HCT116 (cell line): Measurements from ENCODE around the gene HRNR. TPM values are rescaled to one million over a fixed set of nuclear protein-coding genes. Genes with fewer than 3 reads are reported as not detected.

Source experiments
- ATAC-seq: fragments of 200-7000 bp; cut with Tn5 transposase; 2 replicates; pipeline ENCODE4 v1.9.1; 2020; ENCODE audit warnings: mild to moderate bottlenecking, moderate library complexity
- BruUV-seq: library from RNA; stranded (reverse); fragments of 400-500 nt; replicated peaks from 2 replicates; lab custom pipeline; 2021; lab: Mats Ljungman, UMichigan
- CTCF ChIA-PET: fragments of 300-600 bp; sonication (Branson Sonifier 250); formaldehyde crosslinking; loops from one replicate; lab custom pipeline; 2021; ENCODE audit warnings: antibody characterized with exemption; lab: Charles Lee
- POLR2A ChIA-PET: fragments of 300-600, 350-600 bp; sonication (Branson Sonifier 250); formaldehyde crosslinking; loops from one replicate; lab custom pipeline; 2021; ENCODE audit warnings: antibody characterized with exemption; lab: Charles Lee
- RAD21 ChIA-PET, 2 experiments: fragments of 300-600 bp; sonication (Branson Sonifier 250); formaldehyde crosslinking; loops; one replicate each; lab custom pipeline; 2023; ENCODE audit warnings: low total read pairs in 2 of 2; ENCODE audit not compliant: uncharacterized antibody in 2 of 2, unreplicated experiment in 2 of 2, low non-redundant PET in 1 of 2; lab: Charles Lee
- DNase-seq: peaks from one replicate; pipeline ENCODE4 v3.0.0-alpha.2; 2010; ENCODE audit warnings: low read depth, low spot score
- H2AFZ ChIP-seq: fragments of 200-600 bp; shearing (Covaris generic), sonication (generic); 2 replicates; pipeline ENCODE4 v1.6.1; 2017; ENCODE audit warnings: low read depth, mixed run types, mixed read lengths, antibody characterized with exemption, low read length; ENCODE audit not compliant: poor library complexity, severe bottlenecking
- H3K27ac ChIP-seq: 2 replicates; pipeline ENCODE4 v1.5.1; 2012; ENCODE audit warnings: low read depth, low read length
- H3K27me3 ChIP-seq: fragments of 200-600 bp; sonication (generic); 2 replicates; pipeline ENCODE4 v1.6.1; 2016; ENCODE audit warnings: mixed run types, low read length, mixed read lengths; ENCODE audit not compliant: insufficient read depth
- H3K36me3 ChIP-seq, 2 experiments: fragments of 200-500 bp in 1 of 2; fragments of 200-600 bp in 1 of 2; sonication (Bioruptor generic) in 1 of 2; sonication (generic) in 1 of 2; 2 replicates each; pipeline versions ENCODE4 v1.5.1 to v1.6.1; 2014 to 2016; ENCODE audit warnings: low read length in 2 of 2, inconsistent platforms in 1 of 2, mixed read lengths in 1 of 2, mixed run types in 1 of 2; ENCODE audit not compliant: insufficient read depth in 2 of 2, control insufficient read depth in 1 of 2
- H3K4me1 ChIP-seq, 2 experiments: fragments of 200-600 bp in 1 of 2; sonication (generic) in 1 of 2; 2 replicates each; pipeline versions ENCODE4 v1.5.1 to v1.6.1; 2012 to 2017; ENCODE audit warnings: low read length in 2 of 2, inconsistent platforms in 1 of 2, mild to moderate bottlenecking in 1 of 2, mixed read lengths in 1 of 2, mixed run types in 1 of 2, moderate library complexity in 1 of 2; ENCODE audit not compliant: insufficient read depth in 2 of 2, control insufficient read depth in 1 of 2
- H3K4me2 ChIP-seq: fragments of 200-600 bp; sonication (generic); 2 replicates; pipeline ENCODE4 v1.6.1; 2017; ENCODE audit warnings: mixed run types, low read length, mixed read lengths
- H3K4me3 ChIP-seq, 2 experiments: fragments of 200-600 bp in 1 of 2; sonication (generic) in 1 of 2; replicated peaks in 1 of 2; 2 replicates each; pipeline ENCODE4 v1.5.1; 2011 to 2016; ENCODE audit warnings: low read length in 2 of 2, control low read depth in 1 of 2, low read depth in 1 of 2, mild to moderate bottlenecking in 1 of 2, mixed read lengths in 1 of 2, mixed run types in 1 of 2
- H3K79me2 ChIP-seq: fragments of 200-600 bp; sonication (generic); 2 replicates; pipeline ENCODE4 v1.6.1; 2017; ENCODE audit warnings: mild to moderate bottlenecking, mixed run types, low read length, moderate library complexity, mixed read lengths; ENCODE audit not compliant: insufficient read depth
- H3K9ac ChIP-seq: fragments of 200-600 bp; sonication (generic); 2 replicates; pipeline ENCODE4 v1.6.1; 2016; ENCODE audit warnings: low read length, mixed read lengths
- H3K9me2 ChIP-seq: fragments of 200-600 bp; sonication (generic), shearing (Covaris generic); 2 replicates; pipeline ENCODE4 v1.6.1; 2017; ENCODE audit warnings: mixed run types, mild to moderate bottlenecking, moderate library complexity; ENCODE audit not compliant: insufficient read depth
- H3K9me3 ChIP-seq, 2 experiments: fragments of 200-500 bp in 1 of 2; fragments of 200-600 bp in 1 of 2; sonication (Bioruptor generic) in 1 of 2; sonication (generic) in 1 of 2; 2 replicates each; pipeline ENCODE4 v1.6.1; 2014 to 2017; ENCODE audit warnings: low read length in 2 of 2, mixed read lengths in 2 of 2, inconsistent platforms in 1 of 2, low read depth in 1 of 2, mild to moderate bottlenecking in 1 of 2, mixed run types in 1 of 2, moderate library complexity in 1 of 2; ENCODE audit not compliant: control insufficient read depth in 1 of 2, insufficient read depth in 1 of 2
- H4K20me1 ChIP-seq: fragments of 200-600 bp; sonication (generic), shearing (Covaris generic); 2 replicates; pipeline ENCODE4 v1.6.1; 2017; ENCODE audit warnings: mixed run types, mild to moderate bottlenecking, moderate library complexity; ENCODE audit not compliant: insufficient read depth
- CTCF ChIP-seq, 3 experiments: fragments of 200-600 bp in 1 of 3; sonication (generic) in 1 of 3; IDR thresholded peaks in 2 of 3; conservative IDR thresholded peaks in 1 of 3; 2 replicates each; pipeline ENCODE4 v1.5.1; 2012 to 2017; ENCODE audit warnings: low read depth in 2 of 3, low read length in 2 of 3, antibody characterized with exemption in 1 of 3, borderline replicate concordance in 1 of 3, control low read depth in 1 of 3, mild to moderate bottlenecking in 1 of 3, mixed read lengths in 1 of 3, mixed run types in 1 of 3, moderate library complexity in 1 of 3; ENCODE audit not compliant: insufficient read depth in 1 of 3
- RAD21 ChIP-seq: IDR thresholded peaks from 2 replicates; pipeline ENCODE4 v1.6.1; 2012; ENCODE audit warnings: low read depth, mild to moderate bottlenecking
- intact Hi-C: fragments of 100-400 bp; cut with micrococcal nuclease; formaldehyde crosslinking; loops from 2 replicates; pipeline ENCODE4 v1.10.0; 2022
- total RNA-seq: library from RNA; stranded (reverse); gene quantifications from one replicate; pipeline ENCODE4 v1.2.1, GENCODE V29; 2021; ENCODE audit not compliant: unreplicated experiment
- TF ChIP-seq, protein P1 (sequence below): IDR thresholded peaks from 2 replicates; pipeline ENCODE4 v1.6.1; 2011; ENCODE audit warnings: mild to moderate bottlenecking, low read length, moderate library complexity; ENCODE audit not compliant: insufficient replicate concordance; ENCODE audit errors: extremely low read depth

HRNR gene
- total RNA-seq, 1 experiment from 2014 or later = not detected

GRCh38 chr1:152227310-152227928, 3.4 kb upstream of the HRNR start:
- Histone ChIP-seq H3K36me3 (no peaks in the 10 kb centered on the region), H3K9me2 (no peaks in the 10 kb centered on the region), H3K4me3 (no peak overlapping the region), H3K27ac (no peak overlapping the region), H2AFZ (no peak overlapping the region), H3K4me2 (no peak overlapping the region), H3K9ac (no peak overlapping the region), H4K20me1 (no peaks in the 10 kb centered on the region), H3K4me1 (no peaks in the 10 kb centered on the region), H3K79me2 (no peaks in the 10 kb centered on the region), H3K27me3 (peaks cover 60% of the 10 kb centered on the region), H3K9me3 (no peaks in the 10 kb centered on the region)
- DNase-seq (no peak), ATAC-seq (no peak)
- no TSS peak for BruUV-seq
- RAD21 ChIA-PET = no interaction called here
- CTCF ChIA-PET = no interaction called here
- TF ChIP-seq, protein P1, sequence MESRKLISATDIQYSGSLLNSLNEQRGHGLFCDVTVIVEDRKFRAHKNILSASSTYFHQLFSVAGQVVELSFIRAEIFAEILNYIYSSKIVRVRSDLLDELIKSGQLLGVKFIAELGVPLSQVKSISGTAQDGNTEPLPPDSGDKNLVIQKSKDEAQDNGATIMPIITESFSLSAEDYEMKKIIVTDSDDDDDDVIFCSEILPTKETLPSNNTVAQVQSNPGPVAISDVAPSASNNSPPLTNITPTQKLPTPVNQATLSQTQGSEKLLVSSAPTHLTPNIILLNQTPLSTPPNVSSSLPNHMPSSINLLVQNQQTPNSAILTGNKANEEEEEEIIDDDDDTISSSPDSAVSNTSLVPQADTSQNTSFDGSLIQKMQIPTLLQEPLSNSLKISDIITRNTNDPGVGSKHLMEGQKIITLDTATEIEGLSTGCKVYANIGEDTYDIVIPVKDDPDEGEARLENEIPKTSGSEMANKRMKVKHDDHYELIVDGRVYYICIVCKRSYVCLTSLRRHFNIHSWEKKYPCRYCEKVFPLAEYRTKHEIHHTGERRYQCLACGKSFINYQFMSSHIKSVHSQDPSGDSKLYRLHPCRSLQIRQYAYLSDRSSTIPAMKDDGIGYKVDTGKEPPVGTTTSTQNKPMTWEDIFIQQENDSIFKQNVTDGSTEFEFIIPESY = no peak
- peak in 2 of 3 experiments; percentile 24 to 25; a peak in 1 of 6 replicates for TF ChIP-seq CTCF (IDR thresholded peaks at IDR 0.05 in 2 of 3, conservative IDR thresholded peaks at IDR 0.05 in 1 of 3; ENCODE audit: borderline replicate concordance in 1 of 3, insufficient read depth in 1 of 3, low read depth in 2 of 3, low read length in 2 of 3)
- TF ChIP-seq RAD21 = peak; percentile 48; the same call in 1 of the 2 replicates
- intact Hi-C loops = loop anchor here (1.0 kb wide), 1 partner anchor 37 kb away; no protein-coding TSS in a partner anchor
- POLR2A ChIA-PET = no interaction called here
